Epithelial cell of proximal tubule (primary cell): ENCODE measurements around the gene COL25A1. TPM values are rescaled to one million over a fixed set of nuclear protein-coding genes. Genes with fewer than 3 reads are reported as not detected.

Source experiments
- DNase-seq: peaks from one replicate; pipeline ENCODE4 v3.0.0-alpha.2; 2011; ENCODE audit warnings: low read depth
- H3K4me3 ChIP-seq: 2 replicates; pipeline ENCODE4 v1.5.1; 2011; ENCODE audit warnings: low read depth, mild to moderate bottlenecking, low read length
- total RNA-seq: library from RNA; depleted of rRNA; stranded (reverse); fragments of >200 nt; gene quantifications from 2 replicates; pipeline ENCODE4 v1.2.3, GENCODE V29; 2015
- TF ChIP-seq, protein P1 (sequence below): conservative IDR thresholded peaks from 2 replicates; pipeline ENCODE4 v1.5.1; 2012; ENCODE audit warnings: low read depth, mild to moderate bottlenecking, low read length

The COL25A1 gene
- total RNA-seq, 1 donor from 2014 or later, result 0.46 TPM

DNA sequence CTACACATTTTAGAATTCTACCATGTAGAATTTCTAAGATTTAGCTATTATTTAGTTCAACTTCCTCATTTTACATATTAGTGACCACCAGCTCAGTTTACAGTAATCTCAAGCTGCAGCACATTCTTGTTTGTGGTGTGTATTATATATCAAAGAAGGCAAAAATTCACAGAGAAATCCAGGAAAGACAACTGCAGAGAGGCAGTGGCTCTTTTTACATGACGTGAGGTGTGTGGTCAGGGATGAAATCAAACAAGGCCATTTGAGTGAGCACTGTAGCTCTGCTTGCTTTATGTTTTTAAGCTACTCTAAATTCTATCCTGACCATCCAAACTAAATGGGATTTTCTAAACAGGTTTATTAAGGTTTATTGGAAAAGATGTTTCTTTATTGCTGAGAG, 71.1 kb downstream of the COL25A1 start:
- DNase-seq, result no peak
- TF ChIP-seq, protein P1, sequence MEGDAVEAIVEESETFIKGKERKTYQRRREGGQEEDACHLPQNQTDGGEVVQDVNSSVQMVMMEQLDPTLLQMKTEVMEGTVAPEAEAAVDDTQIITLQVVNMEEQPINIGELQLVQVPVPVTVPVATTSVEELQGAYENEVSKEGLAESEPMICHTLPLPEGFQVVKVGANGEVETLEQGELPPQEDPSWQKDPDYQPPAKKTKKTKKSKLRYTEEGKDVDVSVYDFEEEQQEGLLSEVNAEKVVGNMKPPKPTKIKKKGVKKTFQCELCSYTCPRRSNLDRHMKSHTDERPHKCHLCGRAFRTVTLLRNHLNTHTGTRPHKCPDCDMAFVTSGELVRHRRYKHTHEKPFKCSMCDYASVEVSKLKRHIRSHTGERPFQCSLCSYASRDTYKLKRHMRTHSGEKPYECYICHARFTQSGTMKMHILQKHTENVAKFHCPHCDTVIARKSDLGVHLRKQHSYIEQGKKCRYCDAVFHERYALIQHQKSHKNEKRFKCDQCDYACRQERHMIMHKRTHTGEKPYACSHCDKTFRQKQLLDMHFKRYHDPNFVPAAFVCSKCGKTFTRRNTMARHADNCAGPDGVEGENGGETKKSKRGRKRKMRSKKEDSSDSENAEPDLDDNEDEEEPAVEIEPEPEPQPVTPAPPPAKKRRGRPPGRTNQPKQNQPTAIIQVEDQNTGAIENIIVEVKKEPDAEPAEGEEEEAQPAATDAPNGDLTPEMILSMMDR, result no peak
- no peak overlapping the region for H3K4me3 ChIP-seq

DNA sequence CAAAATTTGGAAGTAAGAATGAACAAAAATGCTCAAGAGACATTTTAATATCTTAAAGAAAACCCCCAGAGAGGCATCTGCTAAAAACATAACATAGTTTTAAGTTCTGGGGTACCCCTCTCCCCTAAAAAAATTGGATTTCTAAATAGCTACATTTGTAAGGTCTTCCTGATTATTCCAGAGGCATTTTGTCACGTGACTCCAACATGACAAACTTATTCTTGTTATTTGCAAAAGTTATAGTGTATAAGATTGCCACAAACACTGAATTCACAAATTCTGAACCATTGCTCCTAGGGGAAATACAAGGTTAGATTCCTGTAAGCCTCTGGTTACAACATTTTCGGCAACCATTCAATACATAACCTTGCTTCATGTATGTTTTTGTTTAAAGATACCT, 73.4 kb downstream of the COL25A1 start:
- DNase-seq, result no peak
- no peak overlapping the region for H3K4me3 ChIP-seq
- TF ChIP-seq, protein P1, result no peak

DNA sequence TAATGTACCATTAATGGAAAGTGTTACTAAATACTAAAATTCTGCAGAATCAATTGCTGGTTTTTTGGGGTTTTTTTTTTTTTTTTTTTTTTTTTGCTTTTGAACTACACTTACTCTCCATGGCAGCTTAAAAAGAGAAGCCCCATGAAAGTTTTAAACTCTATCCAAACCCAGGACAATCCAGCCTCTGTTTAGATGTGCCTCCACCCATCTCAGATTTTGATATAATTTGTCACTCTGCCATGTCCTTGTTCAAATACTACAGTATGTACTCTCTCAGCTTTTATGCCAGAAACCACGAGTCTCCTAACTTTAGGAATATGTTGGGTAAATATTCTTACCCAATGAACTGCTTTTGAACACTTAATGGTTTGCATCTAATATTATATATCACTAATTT, 84.2 kb downstream of the COL25A1 start:
- TF ChIP-seq, protein P1, result no peak
- no peak for DNase-seq
- H3K4me3 ChIP-seq, result no peak overlapping the region

DNA sequence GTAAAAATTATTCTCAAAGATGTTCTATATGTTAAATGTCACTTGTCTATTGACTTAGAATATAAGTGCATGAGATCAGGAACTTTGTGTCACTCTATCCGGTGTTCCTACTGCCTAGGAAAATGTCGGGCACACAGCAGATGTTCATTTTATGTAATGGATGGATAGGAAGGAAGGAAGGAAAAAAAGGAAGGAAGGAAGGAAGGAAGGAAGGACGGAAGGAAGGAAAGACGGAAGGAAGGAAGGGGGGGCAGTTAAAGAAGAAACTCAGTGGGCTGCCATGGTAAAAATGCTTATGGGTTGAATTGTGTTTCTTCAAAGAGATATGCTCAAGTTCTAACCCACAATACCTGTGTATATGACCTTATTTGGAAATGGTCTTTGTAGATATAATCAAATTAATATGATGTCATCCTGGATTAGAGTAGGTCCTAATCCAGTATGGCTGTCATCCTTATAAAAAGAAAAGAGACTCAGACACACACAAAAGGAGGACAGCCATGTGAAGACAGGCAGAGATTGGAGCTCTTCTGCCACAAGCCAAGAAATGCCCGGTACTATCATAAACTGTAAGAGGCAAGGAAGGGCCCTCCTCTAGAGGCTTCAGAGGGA, 86.3 kb downstream of the COL25A1 start:
- no peak overlapping the region for H3K4me3 ChIP-seq
- TF ChIP-seq, protein P1, result no peak
- DNase-seq, result no peak

DNA sequence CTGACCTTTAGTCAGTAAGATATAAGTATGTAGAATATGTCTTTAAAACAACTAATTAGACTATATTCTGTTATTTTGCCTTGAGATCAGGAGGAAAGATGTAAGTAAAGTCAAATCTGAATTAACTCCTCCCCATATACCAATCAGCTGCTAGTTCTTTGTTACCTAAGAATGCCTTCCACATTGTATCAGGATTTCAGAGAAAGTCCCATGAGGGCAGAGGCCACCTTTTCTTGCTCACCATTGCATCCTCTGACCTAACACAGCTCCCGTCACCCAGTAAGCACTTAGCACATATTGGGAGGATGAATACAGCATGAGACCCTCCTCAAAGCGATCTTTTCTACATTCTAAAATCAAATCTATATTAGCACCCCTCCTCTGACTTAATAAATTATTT, 87.0 kb downstream of the COL25A1 start:
- DNase-seq, result no peak
- TF ChIP-seq, protein P1, result no peak
- no peak overlapping the region for H3K4me3 ChIP-seq

DNA sequence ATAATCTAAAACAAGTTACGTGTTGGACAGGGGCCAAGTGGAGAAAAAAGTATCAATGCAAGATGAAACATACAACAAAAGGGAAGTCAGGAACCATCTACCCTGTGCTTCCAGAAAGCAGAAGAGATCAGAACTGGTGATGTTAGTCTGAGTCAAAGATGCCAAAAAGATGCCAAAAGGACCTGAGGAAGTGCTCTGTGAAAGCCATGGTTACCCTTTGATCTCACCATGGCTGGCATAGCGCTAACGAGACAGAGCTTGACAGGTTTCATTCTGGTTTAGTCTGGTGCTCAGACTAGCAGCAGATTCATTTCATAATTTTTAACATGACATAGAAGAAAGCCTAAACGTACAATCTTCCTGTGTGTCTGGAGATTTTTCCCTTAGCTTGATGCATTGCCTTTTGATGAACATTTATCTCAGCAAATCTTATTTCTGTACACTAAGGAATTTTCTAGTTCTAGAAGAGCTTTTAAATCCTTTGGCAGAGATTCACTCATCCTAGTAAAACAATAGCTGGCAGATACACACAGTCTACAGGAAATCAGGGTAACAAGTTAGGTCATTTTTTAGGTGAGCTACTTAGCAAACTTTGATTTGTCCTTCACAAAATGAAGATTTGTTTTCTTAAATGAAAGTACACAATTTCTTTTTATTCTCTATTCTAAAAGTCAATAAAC, 87.7 kb downstream of the COL25A1 start:
- H3K4me3 ChIP-seq, result no peak overlapping the region
- no peak for DNase-seq
- TF ChIP-seq, protein P1, result no peak

DNA sequence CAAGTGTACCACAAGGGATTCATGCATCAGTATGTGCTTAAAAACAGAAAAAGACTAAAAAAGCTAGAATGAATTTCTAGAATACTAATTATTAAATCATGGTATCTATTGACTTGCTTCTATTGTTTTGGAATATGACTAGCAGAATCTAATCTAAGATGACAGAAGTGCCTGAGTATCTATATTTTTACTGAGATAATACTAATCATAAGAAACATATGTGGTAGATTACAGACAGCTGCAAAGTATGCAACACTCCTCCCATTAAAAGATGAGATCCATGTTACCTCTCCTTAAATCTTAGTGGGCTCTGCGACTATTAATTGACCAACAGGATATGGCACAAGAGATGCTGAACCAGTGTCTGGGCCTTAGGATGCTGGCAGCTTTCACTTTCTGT, 89.4 kb downstream of the COL25A1 start:
- DNase-seq, result no peak
- TF ChIP-seq, protein P1, result no peak

More for the DNA sequence above, 89.4 kb downstream of the COL25A1 start:
- no peak overlapping the region for H3K4me3 ChIP-seq
